Inferior parietal cortex (tissue), 1 donor: Measurements from ENCODE around the gene PPP1R36.
"Not testable (repeated sequence)": the region's sequence is repeated elsewhere in the genome, so short reads cannot be mapped to it uniquely, and the experiment has no call there.

Source experiments
- DNase-seq: peaks from one replicate; pipeline ENCODE4 v3.0.0-alpha.2; 2016; ENCODE audit errors: extremely low spot score

Gene PPP1R36

GRCh38 chr14:64612971-64613666 is 63.4 kb downstream of the PPP1R36 start:
- DNase-seq: no peak

GRCh38 chr14:64614166-64614565 is 64.4 kb downstream of the PPP1R36 start:
- no peak for DNase-seq

- no peak for DNase-seq
Measured at GRCh38 chr14:64614805-64615391, 65.1 kb downstream of the PPP1R36 start.

- DNase-seq: not testable (repeated sequence)
Measured at GRCh38 chr14:64617872-64618408, 68.2 kb downstream of the PPP1R36 start.

GRCh38 chr14:64620910-64621309 is 71.1 kb downstream of the PPP1R36 start:
- no peak for DNase-seq

- no peak for DNase-seq
Measured at GRCh38 chr14:64623554-64624165, 73.9 kb downstream of the PPP1R36 start.

- DNase-seq: no peak
Measured at GRCh38 chr14:64625386-64626232, 75.8 kb downstream of the PPP1R36 start.

GRCh38 chr14:64628940-64629408 is 79.2 kb downstream of the PPP1R36 start:
- no peak for DNase-seq

GRCh38 chr14:64630778-64631177 is 81.0 kb downstream of the PPP1R36 start:
- DNase-seq: no peak

GRCh38 chr14:64631222-64631621 is 81.5 kb downstream of the PPP1R36 start:
- not testable (repeated sequence) for DNase-seq

- no peak for DNase-seq
Measured at GRCh38 chr14:64632056-64632455, 82.3 kb downstream of the PPP1R36 start.

- DNase-seq: no peak
Measured at GRCh38 chr14:64634558-64634957, 84.8 kb downstream of the PPP1R36 start.

- DNase-seq: peak; percentile 90
Measured at GRCh38 chr14:64636208-64636979, 86.6 kb downstream of the PPP1R36 start.

- DNase-seq: no peak
Measured at GRCh38 chr14:64636980-64637429, 87.2 kb downstream of the PPP1R36 start.

- no peak for DNase-seq
Measured at GRCh38 chr14:64637735-64638473, 88.1 kb downstream of the PPP1R36 start.

GRCh38 chr14:64638625-64639024 is 88.9 kb downstream of the PPP1R36 start:
- no peak for DNase-seq
